ENCODE results near the gene KNTC1. TPM values are rescaled to one million over a fixed set of nuclear protein-coding genes. Genes with fewer than 3 reads are reported as not detected.
A peak's percentile ranks its signal among the peaks of the same experiment; 100 is the strongest.

Gene KNTC1
- total and polyA plus RNA-seq, 2 of the 13 experiments (the other 11 are each of a cell fraction or from before 2014, with no cell fraction given): 45.1 to 57.6 TPM

- TF ChIP-seq MLXIP (CRISPR knock-in tag; IDR thresholded peaks at IDR 0.05; ENCODE audit: borderline replicate concordance) (0 out of 2 replicates have a peak, but pooled peaks have one; percentile 46), ZSCAN22 (CRISPR knock-in tag; IDR thresholded peaks at IDR 0.05) (no peak), IKZF5 (CRISPR knock-in tag; IDR thresholded peaks at IDR 0.05) (no peak), ARNTL (CRISPR knock-in tag; IDR thresholded peaks at IDR 0.05) (peak; percentile 33; the same call in 1 of the 2 replicates), ZNF792 (CRISPR knock-in tag; IDR thresholded peaks at IDR 0.05) (peak; percentile 4; the same call in 1 of the 2 replicates), ZNF652 (CRISPR knock-in tag; IDR thresholded peaks at IDR 0.05; ENCODE audit: borderline replicate concordance, low read depth) (no peak), CREM (IDR thresholded peaks at IDR 0.05) (peak; percentile 14; the same call in 1 of the 2 replicates), CREM (CRISPR knock-in tag; IDR thresholded peaks at IDR 0.05) (no peak), LCORL (IDR thresholded peaks at IDR 0.05) (no peak), LCORL (CRISPR knock-in tag; IDR thresholded peaks at IDR 0.05) (no peak), ZMAT3 (CRISPR knock-in tag; conservative IDR thresholded peaks at IDR 0.05) (no peak; the same call in 1 of the 2 replicates), KLF9 (CRISPR knock-in tag; IDR thresholded peaks at IDR 0.05; ENCODE audit: low read depth) (no peak), ZNF329 (CRISPR knock-in tag; IDR thresholded peaks at IDR 0.05; ENCODE audit: low read depth) (no peak), REPIN1 (CRISPR knock-in tag; IDR thresholded peaks at IDR 0.05; ENCODE audit: borderline replicate concordance, low read depth) (peak; percentile 59; the same call in 1 of the 2 replicates), CREBL2 (CRISPR knock-in tag; IDR thresholded peaks at IDR 0.05; ENCODE audit: borderline replicate concordance) (no peak), ESRRA (CRISPR knock-in tag; IDR thresholded peaks at IDR 0.05; ENCODE audit: low read depth) (no peak), ZNF883 (CRISPR knock-in tag; IDR thresholded peaks at IDR 0.05; ENCODE audit: not compliant biosample characterization) (no peak), MAZ (IDR thresholded peaks at IDR 0.05; ENCODE audit: borderline replicate concordance, low read depth, low read length) (no peak), MAZ (CRISPR knock-in tag; IDR thresholded peaks at IDR 0.05; ENCODE audit: low read depth) (peak; percentile 40; the same call in 1 of the 2 replicates), ZNF383 (CRISPR knock-in tag; IDR thresholded peaks at IDR 0.05; ENCODE audit: borderline replicate concordance) (no peak; the same call in 1 of the 2 replicates), ZSCAN25 (CRISPR knock-in tag; IDR thresholded peaks at IDR 0.05) (no peak)
- TF ChIP-seq, protein P1, sequence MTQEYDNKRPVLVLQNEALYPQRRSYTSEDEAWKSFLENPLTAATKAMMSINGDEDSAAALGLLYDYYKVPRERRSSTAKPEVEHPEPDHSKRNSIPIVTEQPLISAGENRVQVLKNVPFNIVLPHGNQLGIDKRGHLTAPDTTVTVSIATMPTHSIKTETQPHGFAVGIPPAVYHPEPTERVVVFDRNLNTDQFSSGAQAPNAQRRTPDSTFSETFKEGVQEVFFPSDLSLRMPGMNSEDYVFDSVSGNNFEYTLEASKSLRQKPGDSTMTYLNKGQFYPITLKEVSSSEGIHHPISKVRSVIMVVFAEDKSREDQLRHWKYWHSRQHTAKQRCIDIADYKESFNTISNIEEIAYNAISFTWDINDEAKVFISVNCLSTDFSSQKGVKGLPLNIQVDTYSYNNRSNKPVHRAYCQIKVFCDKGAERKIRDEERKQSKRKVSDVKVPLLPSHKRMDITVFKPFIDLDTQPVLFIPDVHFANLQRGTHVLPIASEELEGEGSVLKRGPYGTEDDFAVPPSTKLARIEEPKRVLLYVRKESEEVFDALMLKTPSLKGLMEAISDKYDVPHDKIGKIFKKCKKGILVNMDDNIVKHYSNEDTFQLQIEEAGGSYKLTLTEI (CRISPR knock-in tag; conservative IDR thresholded peaks at IDR 0.05): no peak
- TF ChIP-seq, protein P2, sequence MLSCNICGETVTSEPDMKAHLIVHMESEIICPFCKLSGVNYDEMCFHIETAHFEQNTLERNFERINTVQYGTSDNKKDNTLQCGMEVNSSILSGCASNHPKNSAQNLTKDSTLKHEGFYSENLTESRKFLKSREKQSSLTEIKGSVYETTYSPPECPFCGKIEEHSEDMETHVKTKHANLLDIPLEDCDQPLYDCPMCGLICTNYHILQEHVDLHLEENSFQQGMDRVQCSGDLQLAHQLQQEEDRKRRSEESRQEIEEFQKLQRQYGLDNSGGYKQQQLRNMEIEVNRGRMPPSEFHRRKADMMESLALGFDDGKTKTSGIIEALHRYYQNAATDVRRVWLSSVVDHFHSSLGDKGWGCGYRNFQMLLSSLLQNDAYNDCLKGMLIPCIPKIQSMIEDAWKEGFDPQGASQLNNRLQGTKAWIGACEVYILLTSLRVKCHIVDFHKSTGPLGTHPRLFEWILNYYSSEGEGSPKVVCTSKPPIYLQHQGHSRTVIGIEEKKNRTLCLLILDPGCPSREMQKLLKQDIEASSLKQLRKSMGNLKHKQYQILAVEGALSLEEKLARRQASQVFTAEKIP (CRISPR knock-in tag; IDR thresholded peaks at IDR 0.05; ENCODE audit: borderline replicate concordance): no peak
Observed at GRCh38 chr12:122499991-122500684, 26.9 kb upstream of the KNTC1 start (continued).

All from HepG2 (cell line).